ENCODE data around the gene ALS2CL.

The ALS2CL gene

DNA sequence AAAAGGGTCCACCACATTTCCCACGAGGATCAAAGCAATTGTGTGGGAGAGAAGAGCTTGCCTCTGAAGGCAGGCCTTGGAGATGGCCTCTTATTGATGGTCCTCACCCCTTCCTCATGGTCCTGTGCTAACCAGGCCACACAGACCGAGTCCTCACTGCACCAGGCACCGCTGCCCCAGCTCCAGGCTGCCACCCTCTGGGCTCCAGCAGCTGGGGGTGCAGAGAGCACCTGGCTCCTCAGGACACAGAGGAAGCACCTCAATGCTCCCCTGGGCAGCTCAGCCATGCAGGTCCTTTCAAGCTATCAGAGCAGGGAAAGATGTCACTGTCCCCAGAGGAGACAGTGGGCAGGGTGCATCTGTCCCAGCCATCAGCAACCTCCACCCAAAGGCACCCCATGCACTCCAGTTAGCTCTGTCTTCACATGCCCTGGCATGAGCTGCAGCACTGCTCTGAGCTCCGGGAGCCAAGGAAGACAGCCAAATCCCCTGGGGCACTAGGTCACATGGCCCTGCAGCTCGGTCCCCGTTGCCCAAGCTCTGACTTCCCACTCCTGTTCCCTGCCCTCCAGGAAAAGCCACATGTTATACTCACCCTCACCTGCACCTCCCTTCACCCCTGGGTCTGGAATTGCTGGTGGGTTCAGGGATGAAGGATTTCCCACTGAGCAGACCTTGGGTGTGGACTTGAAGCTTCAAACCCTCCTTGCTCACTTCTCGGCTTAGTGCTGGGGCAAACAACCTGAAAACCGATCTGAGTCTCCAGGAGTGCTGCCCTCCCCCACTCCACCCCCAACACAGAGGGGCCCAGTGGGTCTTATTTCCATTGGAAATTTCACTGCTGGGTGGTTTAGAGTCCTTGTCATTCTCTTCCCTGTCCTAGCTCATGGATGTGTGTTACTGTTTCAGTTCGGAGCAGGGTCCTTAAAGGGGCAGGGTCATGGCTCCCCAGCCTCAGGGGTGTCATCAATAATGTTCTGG lies 32.6 kb downstream of the ALS2CL start:
- peak; percentile 29 for DNase-seq
- Histone ChIP-seq H3K4me1 (no peaks in the 10 kb centered on the region), H3K4me3 (ENCODE audit: low read depth, low read length) (no peak overlapping the region), H3K9me3 (no peaks in the 10 kb centered on the region), H3K36me3 (no peaks in the 10 kb centered on the region), H3K27me3 (no peaks in the 10 kb centered on the region)
- TF ChIP-seq, protein P1, sequence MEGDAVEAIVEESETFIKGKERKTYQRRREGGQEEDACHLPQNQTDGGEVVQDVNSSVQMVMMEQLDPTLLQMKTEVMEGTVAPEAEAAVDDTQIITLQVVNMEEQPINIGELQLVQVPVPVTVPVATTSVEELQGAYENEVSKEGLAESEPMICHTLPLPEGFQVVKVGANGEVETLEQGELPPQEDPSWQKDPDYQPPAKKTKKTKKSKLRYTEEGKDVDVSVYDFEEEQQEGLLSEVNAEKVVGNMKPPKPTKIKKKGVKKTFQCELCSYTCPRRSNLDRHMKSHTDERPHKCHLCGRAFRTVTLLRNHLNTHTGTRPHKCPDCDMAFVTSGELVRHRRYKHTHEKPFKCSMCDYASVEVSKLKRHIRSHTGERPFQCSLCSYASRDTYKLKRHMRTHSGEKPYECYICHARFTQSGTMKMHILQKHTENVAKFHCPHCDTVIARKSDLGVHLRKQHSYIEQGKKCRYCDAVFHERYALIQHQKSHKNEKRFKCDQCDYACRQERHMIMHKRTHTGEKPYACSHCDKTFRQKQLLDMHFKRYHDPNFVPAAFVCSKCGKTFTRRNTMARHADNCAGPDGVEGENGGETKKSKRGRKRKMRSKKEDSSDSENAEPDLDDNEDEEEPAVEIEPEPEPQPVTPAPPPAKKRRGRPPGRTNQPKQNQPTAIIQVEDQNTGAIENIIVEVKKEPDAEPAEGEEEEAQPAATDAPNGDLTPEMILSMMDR (IDR thresholded peaks at IDR 0.05; ENCODE audit: low read depth, low read length): no peak

DNA sequence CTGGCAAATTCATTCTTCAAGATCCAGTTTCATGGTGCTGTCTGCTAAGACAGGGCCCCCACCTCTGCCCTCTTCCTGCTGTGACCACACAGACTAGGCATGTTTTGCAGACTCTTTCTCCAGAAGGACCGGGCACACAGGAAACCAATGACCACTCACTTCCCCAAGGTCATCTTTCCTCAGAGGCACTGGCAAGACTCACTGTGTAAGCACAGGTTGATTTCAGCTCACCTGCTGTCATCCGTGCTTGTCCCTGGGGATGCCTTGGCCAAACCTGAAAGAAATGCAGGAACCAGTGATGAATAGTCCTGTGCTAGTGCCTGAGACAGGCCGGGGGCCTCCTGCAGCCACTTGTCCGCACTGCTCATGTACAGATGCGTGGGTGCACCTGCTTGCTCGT lies 33.5 kb downstream of the ALS2CL start:
- Histone ChIP-seq H3K9me3 (no peaks in the 10 kb centered on the region), H3K27me3 (no peaks in the 10 kb centered on the region), H3K4me1 (no peaks in the 10 kb centered on the region), H3K4me3 (ENCODE audit: low read depth, low read length) (no peak overlapping the region), H3K36me3 (no peaks in the 10 kb centered on the region)
- DNase-seq: no peak
- TF ChIP-seq, protein P1 (IDR thresholded peaks at IDR 0.05; ENCODE audit: low read depth, low read length): no peak

DNA sequence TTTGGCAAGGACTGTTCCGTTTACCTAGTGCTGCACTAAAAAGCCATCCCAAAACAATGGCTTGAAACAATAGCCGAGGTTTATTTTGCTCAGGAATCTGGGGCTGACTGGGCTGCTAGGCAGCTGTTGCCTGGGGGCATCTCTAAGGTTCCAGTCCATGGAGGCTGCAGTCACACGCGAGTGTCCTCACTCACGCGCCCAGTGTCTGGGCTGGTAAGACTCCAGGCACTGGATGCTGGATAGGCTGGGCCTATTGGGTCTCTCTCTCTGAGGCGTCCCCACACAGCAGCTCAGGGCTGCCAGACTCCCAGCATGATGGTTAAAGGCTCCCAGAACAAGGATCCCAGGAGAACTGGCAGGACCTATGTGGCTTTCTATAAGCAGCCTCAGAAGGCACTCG lies 34.2 kb downstream of the ALS2CL start:
- H3K27me3 ChIP-seq: no peaks in the 10 kb centered on the region
- no peak overlapping the region for H3K4me3 ChIP-seq (ENCODE audit: low read depth, low read length)
- TF ChIP-seq, protein P1 (IDR thresholded peaks at IDR 0.05; ENCODE audit: low read depth, low read length): no peak
- no peaks in the 10 kb centered on the region for H3K4me1 ChIP-seq
- peak; percentile 35 for DNase-seq
- no peaks in the 10 kb centered on the region for H3K36me3 ChIP-seq
- H3K9me3 ChIP-seq: no peaks in the 10 kb centered on the region

DNA sequence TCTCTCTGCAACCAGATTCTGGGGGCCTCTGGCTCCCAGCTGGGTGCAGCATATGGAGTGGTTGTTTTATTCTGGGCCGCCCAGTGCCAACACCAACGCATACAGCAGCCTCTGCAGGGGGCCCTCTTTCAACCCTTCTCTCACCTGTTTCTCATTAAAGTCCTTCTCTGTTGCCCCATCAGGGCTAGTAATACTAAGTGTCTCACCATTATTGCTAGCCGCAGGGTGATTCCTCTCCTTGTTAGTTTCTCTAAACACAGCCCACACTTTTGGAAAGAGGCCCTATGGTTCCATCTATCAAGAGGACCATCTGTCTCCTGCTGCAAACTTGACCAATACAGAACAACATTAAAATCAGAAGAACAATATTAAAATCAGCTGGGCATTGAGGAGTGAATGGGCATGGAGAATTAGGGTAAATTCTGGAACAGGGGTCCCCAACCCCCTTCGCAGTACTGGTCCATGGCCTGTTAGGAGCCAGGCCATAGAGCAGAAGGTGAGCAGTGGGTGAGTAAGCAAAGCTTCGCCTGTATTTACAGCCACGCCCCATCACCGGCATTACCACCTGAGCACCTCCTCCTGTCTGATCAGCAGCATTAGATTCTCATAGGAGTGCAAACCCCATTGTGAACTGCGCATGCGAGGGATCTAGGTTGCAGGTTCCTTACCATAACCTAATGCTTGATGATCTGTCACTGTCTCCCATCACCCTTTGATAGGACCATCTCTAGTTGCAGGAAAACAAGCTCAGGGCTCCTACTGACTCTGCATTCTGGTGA lies 36.5 kb downstream of the ALS2CL start:
- H3K4me1 ChIP-seq: no peaks in the 10 kb centered on the region
- H3K27me3 ChIP-seq: no peaks in the 10 kb centered on the region
- no peak overlapping the region for H3K4me3 ChIP-seq (ENCODE audit: low read depth, low read length)
- TF ChIP-seq, protein P1 (IDR thresholded peaks at IDR 0.05; ENCODE audit: low read depth, low read length): no peak
- no peaks in the 10 kb centered on the region for H3K9me3 ChIP-seq
- no peak for DNase-seq
- H3K36me3 ChIP-seq: no peaks in the 10 kb centered on the region

DNA sequence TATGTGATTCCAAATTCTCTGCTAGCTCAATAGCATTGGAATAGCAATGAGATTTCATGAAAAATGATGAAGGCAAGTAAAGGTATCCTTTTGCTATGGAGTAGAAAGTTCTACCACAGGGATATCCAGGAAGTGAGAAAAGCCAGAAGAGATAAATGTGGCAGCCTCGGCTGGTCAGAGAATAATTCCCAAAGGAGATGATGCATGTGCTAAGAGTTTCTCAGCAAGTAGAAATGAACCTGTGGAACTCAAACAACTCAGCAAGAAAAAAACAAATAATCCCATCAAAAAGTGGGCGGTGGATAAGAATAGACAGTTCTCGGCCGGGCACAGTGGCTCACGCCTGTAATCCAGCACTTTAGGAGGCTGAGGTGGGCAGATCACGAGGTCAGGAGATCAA lies 38.2 kb downstream of the ALS2CL start:
- Histone ChIP-seq H3K4me3 (ENCODE audit: low read depth, low read length) (no peak overlapping the region), H3K36me3 (no peaks in the 10 kb centered on the region), H3K9me3 (no peaks in the 10 kb centered on the region), H3K27me3 (no peaks in the 10 kb centered on the region), H3K4me1 (no peaks in the 10 kb centered on the region)
- no peak for DNase-seq
- TF ChIP-seq, protein P1 (IDR thresholded peaks at IDR 0.05; ENCODE audit: low read depth, low read length): no peak

Measured in BE2C (cell line).